ENCODE measurements around the gene NAA40. TPM values are rescaled to one million over a fixed set of nuclear protein-coding genes. Genes with fewer than 3 reads are reported as not detected.

The NAA40 gene
- total and polyA plus RNA-seq, 5 donors = 20.1 to 47.6 (median 29.1) TPM

- DNase-seq (peak in 2 of 3 donors; percentile 77 to 79), ATAC-seq (no peak)
- WGBS = 48% methylated on average over 23 of the region's 23 CpGs
- H3K4me3 ChIP-seq (ENCODE audit: low read length) = no peak overlapping the region
- H3K27ac ChIP-seq (ENCODE audit: low read length) = no peak overlapping the region
- intact Hi-C loops (cut with DNase I) = loop anchor here in 2 of 4 donors (2.0 kb wide), 2 partner anchors 147 to 149 kb away; no protein-coding TSS in a partner anchor
- H3K4me1 ChIP-seq (ENCODE audit: control insufficient read depth, insufficient read depth, low read length) = peaks cover 4% of the 10 kb centered on the region
- no peaks in the 10 kb centered on the region for H3K27me3 ChIP-seq (ENCODE audit: control insufficient read depth, insufficient read depth)
- no peaks in the 10 kb centered on the region for H3K9me3 ChIP-seq (ENCODE audit: control insufficient read depth, low read length)
These were observed 63.0 kb downstream of the NAA40 start for GRCh38 chr11:64001484-64002420.

GRCh38 chr11:64003807-64004589 is 65.2 kb downstream of the NAA40 start:
- Histone ChIP-seq H3K4me1 (ENCODE audit: control insufficient read depth, insufficient read depth, low read length) (peaks cover 8% of the 10 kb centered on the region), H3K9me3 (ENCODE audit: control insufficient read depth, low read length) (no peaks in the 10 kb centered on the region), H3K27me3 (ENCODE audit: control insufficient read depth, insufficient read depth) (no peaks in the 10 kb centered on the region), H3K27ac (ENCODE audit: low read length) (no peak overlapping the region), H3K4me3 (ENCODE audit: low read length) (no peak overlapping the region)
- ATAC-seq (no peak), DNase-seq (no peak)
- intact Hi-C loops (cut with DNase I) = no loop called here
- 59% methylated on average over 23 of the region's 23 CpGs for WGBS

GRCh38 chr11:64004590-64004984 is 65.8 kb downstream of the NAA40 start:
- no peak overlapping the region for H3K4me3 ChIP-seq (ENCODE audit: low read length)
- no peak overlapping the region for H3K27ac ChIP-seq (ENCODE audit: low read length)
- ATAC-seq (no peak), DNase-seq (no peak)
- intact Hi-C loops (cut with DNase I) = no loop called here
- H3K4me1 ChIP-seq (ENCODE audit: control insufficient read depth, insufficient read depth, low read length) = peaks cover 7% of the 10 kb centered on the region
- WGBS = 76% methylated on average over 4 of the region's 4 CpGs
- H3K9me3 ChIP-seq (ENCODE audit: control insufficient read depth, low read length) = no peaks in the 10 kb centered on the region
- H3K27me3 ChIP-seq (ENCODE audit: control insufficient read depth, insufficient read depth) = no peaks in the 10 kb centered on the region

DNA sequence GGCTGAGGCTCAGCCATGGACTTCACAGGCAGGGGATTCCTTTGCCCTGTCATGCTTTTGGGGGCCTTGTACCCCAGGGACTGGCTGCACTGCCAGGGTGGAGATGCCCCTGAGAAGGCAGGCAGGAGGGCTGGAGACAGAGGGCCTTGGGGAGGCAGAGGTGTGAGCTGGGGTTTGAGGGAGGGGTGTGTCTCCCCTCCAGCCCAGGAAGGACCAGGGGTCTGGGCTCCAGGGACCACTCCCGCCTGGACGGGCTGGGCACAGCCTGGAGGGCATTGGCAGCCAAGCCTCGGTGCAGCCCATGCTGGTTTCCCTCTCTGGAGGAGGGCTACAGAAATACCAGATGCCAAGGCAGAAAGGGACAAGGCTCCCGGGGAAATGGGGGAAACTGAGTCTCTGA is 66.9 kb downstream of the NAA40 start:
- H3K9me3 ChIP-seq (ENCODE audit: control insufficient read depth, low read length) = no peaks in the 10 kb centered on the region
- DNase-seq (no peak), ATAC-seq (no peak)
- peaks cover 4% of the 10 kb centered on the region for H3K4me1 ChIP-seq (ENCODE audit: control insufficient read depth, insufficient read depth, low read length)
- WGBS = 85% methylated on average over 4 of the region's 4 CpGs
- H3K27me3 ChIP-seq (ENCODE audit: control insufficient read depth, insufficient read depth) = no peaks in the 10 kb centered on the region
- no peak overlapping the region for H3K4me3 ChIP-seq (ENCODE audit: low read length)
- intact Hi-C loops (cut with DNase I) = no loop called here
- H3K27ac ChIP-seq (ENCODE audit: low read length) = no peak overlapping the region

- H3K4me3 ChIP-seq (ENCODE audit: low read length) = no peak overlapping the region
- DNase-seq (no peak), ATAC-seq (no peak)
- H3K4me1 ChIP-seq (ENCODE audit: control insufficient read depth, insufficient read depth, low read length) = peaks cover 4% of the 10 kb centered on the region
- 75% methylated on average over 12 of the region's 12 CpGs for WGBS
- H3K27me3 ChIP-seq (ENCODE audit: control insufficient read depth, insufficient read depth) = no peaks in the 10 kb centered on the region
- intact Hi-C loops (cut with DNase I) = no loop called here
- H3K27ac ChIP-seq (ENCODE audit: low read length) = no peak overlapping the region
- no peaks in the 10 kb centered on the region for H3K9me3 ChIP-seq (ENCODE audit: control insufficient read depth, low read length)
These were observed 67.6 kb downstream of the NAA40 start for GRCh38 chr11:64006398-64006797.

Other genes starting within 250 kb of the NAA40 start
- gene ZFTA, start 170.2 kb upstream of the NAA40 start, total RNA-seq = 10 to 100 TPM; 13.9 to 17.7 (median 15.4) TPM
- gene ZFTA, start 170.2 kb upstream of the NAA40 start, polyA plus RNA-seq = 7.9 TPM
- 10 to 100 TPM; 12.8 to 18.8 (median 17.4) TPM for gene SPINDOC, start 125.5 kb upstream of the NAA40 start, total RNA-seq
- gene SPINDOC, start 125.5 kb upstream of the NAA40 start, polyA plus RNA-seq = 13.6 TPM
- gene MARK2, start 99.9 kb upstream of the NAA40 start, total RNA-seq = 10 to 100 TPM; 31.3 to 45.3 (median 41.1) TPM
- 20.0 TPM for gene MARK2, start 99.9 kb upstream of the NAA40 start, polyA plus RNA-seq
- gene RCOR2, start 21.8 kb upstream of the NAA40 start, total RNA-seq = 10 to 100 TPM in 1 of 4 donors, 1 to 10 TPM in 3; 1.6 to 10.1 (median 8.7) TPM
- 3.2 TPM for gene RCOR2, start 21.8 kb upstream of the NAA40 start, polyA plus RNA-seq
- gene COX8A, start 35.6 kb downstream of the NAA40 start, total RNA-seq = 100 to 1,000 TPM; 726 to 908 (median 798) TPM
- gene COX8A, start 35.6 kb downstream of the NAA40 start, polyA plus RNA-seq = 2,526 TPM
- gene OTUB1, start 47.4 kb downstream of the NAA40 start, total RNA-seq = 10 to 100 TPM; 44.9 to 55.8 (median 51.2) TPM
- 62.4 TPM for gene OTUB1, start 47.4 kb downstream of the NAA40 start, polyA plus RNA-seq
- 1 to 10 TPM in 3 of 4 donors, under 1 TPM in 1; 0.92 to 2.0 (median 1.6) TPM for gene FLRT1, start 96.9 kb downstream of the NAA40 start, total RNA-seq
- gene FLRT1, start 96.9 kb downstream of the NAA40 start, polyA plus RNA-seq = 1.5 TPM
- 10 to 100 TPM; 40.4 to 62.2 (median 52.6) TPM for gene MACROD1, start 227.1 kb downstream of the NAA40 start, total RNA-seq
- 63.8 TPM for gene MACROD1, start 227.1 kb downstream of the NAA40 start, polyA plus RNA-seq
- gene STIP1, start 247.2 kb downstream of the NAA40 start, total RNA-seq = 100 to 1,000 TPM in 2 of 4 donors, 10 to 100 TPM in 2; 93.0 to 170 (median 122) TPM
- gene STIP1, start 247.2 kb downstream of the NAA40 start, polyA plus RNA-seq = 99.7 TPM

Measured in right cardiac atrium (tissue), 5 donors.